ENCODE measurements around the gene OR2T6.

GRCh38 chr1:248375446-248375845 lies at the start of gene OR2T6:
- TF ChIP-seq CTCF (IDR thresholded peaks at IDR 0.05; ENCODE audit: poor library complexity) (no peak), EZH2phosphoT487 (IDR thresholded peaks at IDR 0.05; ENCODE audit: low read depth, severe bottlenecking, unreplicated experiment) (no peak), EZH2 (IDR thresholded peaks at IDR 0.05; ENCODE audit: borderline replicate concordance) (no peak)

All from hepatocyte (in vitro differentiated cells).